ENCODE measurements around the gene TSHZ3.
A peak's percentile ranks its signal among the peaks of the same experiment; 100 is the strongest.

Gene TSHZ3

DNA sequence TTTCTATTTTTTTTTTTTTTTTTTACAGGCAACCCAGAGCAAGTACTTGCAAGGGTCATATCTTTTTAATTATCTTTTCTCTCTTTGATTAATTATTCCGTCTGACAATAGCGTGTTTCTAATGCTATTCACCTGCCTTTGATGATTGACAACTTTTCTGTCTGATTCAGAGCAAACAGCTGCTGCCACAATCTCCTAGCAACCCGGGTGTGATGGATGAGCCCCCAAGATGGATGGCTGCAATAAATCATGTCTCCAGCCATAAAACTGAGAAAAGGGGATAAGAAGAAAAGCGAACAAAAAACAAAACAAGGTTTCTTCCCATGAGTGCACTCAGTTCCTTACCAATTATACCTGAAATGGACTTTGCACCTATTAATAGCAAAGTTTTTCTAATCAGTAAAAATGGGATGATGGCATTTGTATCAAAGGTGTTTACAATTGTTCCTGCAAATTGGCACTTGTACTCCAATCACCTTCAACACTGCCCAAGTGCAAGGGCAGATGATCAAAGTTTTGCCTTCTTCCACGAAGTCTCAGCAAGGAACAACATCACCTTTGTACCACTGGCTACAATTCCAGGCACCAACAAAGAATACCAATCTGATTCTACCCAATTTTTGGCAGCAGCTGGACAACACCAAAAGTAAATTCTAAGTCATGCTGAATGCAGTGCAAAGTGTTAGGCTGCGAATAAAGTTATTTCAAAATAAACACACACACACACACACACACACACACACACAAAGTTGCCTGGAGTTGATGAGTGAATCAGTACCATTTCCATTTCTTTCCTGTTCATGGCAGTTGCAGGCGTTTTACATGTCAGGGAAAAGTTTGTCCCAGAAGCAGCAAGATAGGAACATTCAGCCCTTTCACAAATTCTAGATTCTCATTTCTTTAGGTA lies 12.0 kb downstream of the TSHZ3 start:
- DNase-seq (ENCODE audit: low read depth): no peak

DNA sequence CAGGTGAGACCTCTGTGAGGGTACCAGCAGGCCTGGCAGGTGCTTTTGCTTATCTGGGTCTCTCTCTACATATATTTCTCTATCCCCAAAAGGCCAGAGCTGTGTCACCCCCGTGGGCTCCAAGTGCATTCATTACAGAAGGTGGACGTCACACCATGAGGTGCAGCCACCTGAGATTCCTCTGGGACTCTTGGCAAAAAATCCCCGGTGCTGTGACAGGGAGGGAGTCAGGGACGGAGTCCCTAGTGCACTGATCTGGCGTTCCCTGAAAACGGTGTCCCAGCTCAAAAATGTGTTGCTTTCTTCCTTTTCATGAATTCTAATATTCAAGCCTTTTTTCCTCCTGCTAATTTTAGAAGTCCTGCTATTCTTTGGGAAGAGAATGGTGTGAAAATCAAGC lies 13.5 kb downstream of the TSHZ3 start:
- no peak for DNase-seq (ENCODE audit: low read depth)

DNA sequence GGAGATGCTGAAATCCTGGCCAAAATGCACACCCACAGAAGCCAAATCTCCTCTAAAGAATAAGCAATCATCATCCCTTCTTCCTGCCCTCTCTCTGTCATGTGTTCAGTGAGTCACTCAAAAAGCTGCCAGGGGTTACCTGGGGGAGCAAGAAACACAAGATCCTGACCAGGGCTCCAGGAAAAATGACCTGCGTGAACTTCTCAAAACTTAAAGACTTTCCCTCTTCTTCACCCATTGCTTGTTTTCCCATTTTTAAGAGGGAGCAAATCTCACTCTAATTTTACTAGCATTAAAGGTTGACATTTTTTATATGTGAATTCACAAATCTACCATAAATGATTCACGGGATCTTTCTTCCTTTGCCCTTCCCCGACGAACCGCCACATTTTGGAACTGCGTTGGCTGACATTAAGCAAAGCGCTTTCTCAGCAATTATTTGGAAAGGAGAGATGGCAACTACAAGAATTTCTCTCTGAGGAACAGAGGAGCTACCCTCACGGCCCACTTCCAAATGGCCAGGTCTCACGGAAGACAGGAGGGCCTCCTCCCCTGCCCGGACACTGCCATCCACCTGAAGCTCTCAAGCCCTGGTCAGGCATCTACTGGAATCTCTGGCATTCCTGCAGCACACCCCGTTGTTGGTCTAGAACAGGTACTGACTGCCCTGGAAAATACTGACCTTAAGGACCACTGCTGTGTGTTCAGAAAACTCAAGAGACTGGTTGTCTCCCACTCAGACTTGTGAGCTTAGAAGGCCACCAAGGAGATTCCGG lies 14.2 kb downstream of the TSHZ3 start:
- no peak for DNase-seq (ENCODE audit: low read depth)

DNA sequence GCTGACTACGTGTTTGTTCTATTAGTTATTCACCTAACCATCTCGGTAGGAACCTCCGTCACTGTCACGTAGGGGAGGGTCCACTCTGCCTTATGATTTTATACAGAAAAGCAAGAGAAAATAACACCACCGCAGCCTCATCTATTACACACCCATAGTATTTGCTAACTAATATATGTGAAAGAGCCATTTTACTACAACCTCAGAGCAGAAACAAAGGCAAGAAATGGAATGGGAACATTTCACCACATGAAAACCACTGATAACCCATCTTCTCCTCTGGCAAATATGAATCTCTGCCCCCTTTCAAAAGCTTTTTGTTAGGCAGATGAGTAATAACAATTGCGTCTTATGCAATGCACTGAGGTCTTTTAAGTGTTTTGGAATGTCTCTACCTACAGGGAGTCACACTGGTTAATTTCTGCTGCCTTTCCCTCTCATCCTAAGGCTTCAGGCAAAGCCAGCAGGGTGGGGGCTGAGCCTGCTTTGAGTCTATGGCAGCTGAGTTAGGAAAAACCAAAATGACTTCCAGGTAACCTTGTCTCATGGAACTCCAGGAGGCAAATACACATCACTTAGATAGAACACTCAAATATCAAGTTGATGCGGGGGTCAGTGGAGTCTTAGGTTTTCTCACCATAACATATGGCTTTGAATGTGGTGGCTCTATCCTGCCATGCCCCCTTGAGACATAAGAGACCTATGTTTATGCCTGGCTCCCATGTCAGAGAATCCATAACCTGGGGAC lies 15.0 kb downstream of the TSHZ3 start:
- peak; percentile 67 for DNase-seq (ENCODE audit: low read depth)

DNA sequence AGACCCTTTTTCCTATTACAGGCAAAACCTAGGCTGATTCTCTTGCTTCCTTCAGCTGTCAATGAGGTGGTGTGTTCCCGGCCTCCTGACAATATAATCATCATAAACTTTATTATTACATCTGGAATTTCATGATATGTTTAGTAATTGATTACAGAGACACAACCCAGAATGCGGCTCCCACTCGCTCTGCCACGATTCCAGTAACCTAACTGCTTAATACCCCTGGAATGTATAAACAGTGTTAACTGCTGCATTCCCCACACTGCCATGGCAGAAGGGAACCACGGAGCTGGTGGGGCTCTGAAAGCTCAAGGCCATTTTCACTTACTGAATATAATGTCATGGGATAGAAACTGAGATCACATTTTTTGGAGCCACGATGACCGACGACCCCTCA lies 17.1 kb downstream of the TSHZ3 start:
- no peak for DNase-seq (ENCODE audit: low read depth)

DNA sequence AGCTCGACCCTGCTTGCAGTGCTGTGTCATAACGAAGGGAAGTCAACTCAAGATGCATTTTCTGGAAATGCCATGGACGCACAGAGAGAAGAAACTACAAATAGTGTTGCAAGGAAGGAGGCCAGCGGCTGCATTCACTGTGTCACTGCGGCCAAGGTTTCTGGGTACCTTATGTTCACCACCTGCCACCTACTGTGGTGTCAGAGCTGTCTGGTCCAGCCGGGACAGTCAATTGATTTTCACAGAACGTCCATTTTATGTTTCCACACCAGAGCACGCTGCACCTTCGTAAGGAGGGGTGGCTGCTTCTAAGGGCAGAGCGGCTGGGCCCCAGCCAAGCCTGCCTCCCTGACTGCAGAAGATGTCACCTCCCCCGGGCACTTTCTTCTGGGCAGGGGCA lies 17.7 kb downstream of the TSHZ3 start:
- DNase-seq (ENCODE audit: low read depth): no peak

DNA sequence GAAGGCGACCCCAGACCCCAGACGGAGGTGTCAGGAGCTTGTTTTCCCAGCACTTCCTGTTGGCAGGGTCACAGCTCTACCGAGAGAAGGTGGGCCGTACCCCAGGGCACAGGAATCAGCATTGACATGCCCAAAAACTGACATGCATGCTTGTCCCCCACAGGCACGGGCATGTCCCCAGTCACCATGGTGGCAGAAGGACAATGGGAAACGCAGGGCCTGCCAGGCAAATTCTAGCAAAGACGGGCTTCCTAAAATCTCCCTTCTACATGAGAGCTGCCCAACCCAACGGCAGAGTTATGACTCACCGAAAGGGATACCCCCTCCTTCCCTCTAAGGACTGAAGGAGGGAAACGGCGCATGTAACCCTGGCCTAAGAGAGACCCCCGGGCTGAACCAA lies 18.5 kb downstream of the TSHZ3 start:
- DNase-seq (ENCODE audit: low read depth): no peak

DNA sequence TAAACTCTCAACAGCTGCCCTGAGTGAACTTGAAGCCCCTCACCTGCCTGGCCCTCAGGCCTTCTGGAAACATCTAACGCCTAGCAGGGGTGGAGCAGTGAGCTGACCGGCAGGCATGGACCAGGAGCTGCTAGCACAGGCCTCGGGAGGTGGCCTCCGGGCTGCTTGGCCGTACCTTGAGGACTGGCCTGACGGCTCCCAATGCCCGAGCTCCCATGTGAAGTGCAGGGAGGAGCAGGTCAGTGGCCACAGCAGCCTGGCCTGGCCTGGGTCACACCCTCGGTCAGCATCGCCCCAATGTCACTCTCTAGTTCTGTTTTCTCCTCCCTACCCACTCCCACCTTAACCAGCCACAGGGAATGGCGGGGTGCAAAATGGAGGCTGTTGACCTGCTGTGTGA lies 19.0 kb downstream of the TSHZ3 start:
- DNase-seq (ENCODE audit: low read depth): no peak

DNA sequence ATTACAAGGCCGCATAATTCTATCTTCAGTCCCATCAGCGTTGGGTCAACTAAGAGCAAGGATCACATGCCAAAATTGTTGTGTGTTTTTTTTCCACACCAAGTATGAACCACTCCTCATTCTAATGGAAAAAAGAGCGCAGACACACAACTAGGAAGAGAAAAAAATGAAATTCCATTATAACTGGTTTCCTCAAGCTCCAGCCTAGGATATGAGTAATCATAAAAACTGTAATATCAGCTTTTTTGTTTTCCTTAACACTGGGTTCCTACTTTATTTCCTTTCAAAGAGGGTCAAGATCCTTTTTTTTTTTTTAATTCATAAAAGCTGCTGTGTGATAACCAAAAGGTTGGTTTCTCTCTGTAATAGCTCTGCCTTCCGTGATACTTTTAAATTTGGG lies 19.4 kb downstream of the TSHZ3 start:
- no peak for DNase-seq (ENCODE audit: low read depth)

DNA sequence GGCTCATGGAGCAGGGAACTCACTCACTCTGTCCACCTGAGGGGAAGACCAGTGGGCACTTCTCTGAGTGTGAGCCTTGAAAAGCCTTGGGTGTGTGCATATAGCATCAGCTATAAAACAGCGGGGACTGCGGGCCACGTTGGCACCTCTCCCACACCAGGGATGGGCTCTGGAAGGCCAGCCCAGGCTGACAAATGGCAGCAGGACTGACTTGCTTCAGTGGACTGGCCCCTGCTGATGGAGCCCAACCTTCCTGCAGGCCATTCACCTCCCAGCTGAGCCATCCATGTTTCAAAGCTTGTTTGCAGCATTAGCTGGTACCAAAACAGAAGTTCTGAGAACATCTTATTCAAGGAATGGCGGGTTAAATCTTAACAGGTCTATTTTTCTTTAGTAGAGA lies 21.0 kb downstream of the TSHZ3 start:
- no peak for DNase-seq (ENCODE audit: low read depth)

DNA sequence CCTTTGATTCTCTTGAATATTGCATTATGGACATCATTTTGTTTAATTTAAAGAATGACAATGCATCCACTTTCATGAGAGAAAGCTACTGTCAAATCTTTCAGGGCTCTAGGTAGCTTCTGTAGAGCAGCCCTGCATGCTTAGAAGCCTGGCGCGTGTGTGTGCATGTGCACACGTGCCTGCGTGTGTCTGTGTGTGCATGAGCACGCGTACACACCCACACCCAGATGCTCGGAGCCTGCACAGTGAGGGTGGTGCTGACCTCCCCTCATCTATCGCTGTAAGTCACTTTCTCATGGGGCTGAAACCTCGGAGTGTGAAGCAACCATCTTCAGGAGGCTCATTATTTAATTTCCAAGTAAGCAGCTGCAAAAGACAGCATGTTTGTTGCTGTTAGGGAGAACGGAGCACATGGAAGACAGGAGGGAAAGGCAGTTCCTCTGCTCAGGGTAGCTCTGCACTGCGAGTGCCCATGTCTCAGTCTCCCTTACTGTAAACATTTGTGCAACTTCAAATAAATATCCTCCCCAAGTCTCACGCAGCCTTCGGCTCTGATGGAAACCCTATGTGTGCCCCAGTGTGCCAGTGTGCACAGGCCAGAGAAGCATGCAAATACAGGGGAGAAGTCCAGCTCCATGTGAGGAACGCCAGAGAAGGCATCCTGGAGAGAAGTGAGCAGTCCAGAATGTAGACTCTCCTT lies 22.8 kb downstream of the TSHZ3 start:
- DNase-seq (ENCODE audit: low read depth): no peak

DNA sequence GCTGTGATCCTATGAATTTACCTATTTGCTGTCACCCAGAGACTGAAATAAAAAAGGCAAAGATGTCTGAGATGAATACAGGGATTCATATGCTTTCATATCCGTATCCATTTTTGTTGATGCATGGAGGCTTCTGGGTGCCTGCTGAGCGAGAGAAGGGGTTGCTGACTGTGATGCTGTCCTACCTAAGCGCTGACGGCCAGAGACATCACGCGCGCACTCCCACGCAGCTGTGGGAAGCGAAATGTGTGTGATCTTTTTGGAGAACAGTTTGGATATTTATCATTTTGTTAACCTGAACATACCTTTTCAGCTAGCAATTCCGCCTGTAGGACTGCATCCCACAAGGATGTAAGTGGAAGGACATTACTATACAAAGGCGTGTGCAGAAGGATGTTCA lies 23.9 kb downstream of the TSHZ3 start:
- no peak for DNase-seq (ENCODE audit: low read depth)

DNA sequence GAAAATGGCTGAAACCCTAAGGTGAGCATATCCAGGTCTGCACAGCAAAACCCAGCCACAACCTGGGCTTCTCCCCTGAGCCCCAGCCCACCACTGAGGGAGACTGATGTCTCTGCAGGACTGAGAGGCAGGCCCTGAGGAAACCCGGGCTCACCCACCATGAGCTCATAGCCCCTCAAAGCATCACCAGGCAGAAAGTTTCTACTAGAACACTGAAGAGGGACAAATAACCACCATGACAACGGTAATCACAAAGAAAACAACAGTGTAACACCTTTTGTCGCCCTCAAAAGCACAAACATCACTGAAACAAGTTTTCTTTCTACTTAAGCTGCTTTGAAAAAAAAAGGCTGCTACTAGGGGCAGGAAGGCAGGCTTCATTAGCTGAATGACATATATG lies 29.8 kb downstream of the TSHZ3 start:
- DNase-seq (ENCODE audit: low read depth): no peak

DNA sequence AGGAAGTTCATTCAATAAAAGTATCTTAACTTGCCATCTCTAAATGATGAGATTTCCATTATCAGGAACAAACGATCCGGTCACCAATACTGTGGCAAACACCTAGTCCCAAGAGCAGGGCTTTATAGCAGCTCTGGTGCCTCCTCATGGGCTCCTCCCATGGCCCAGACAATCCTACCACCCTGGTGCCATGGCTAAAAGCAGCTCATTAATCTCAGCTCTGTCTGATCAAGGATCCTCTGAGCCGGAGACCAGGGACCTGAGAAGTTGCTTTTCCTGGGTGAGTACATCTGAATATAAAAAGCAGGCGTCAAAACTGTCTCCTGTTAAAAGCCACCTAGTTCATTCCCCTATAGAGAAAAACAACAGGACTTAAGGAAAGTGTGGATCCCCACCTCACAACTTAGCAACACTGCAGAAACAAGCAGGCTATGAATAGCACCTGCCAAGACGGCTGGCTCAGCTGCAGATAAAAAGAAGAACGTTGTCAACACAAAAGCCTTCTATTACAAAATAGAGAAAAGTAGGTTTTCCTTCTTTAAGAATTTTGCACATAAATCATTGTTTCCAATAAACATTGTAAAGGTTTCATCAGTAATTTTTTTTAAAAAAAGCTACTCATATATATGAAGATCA lies 30.3 kb downstream of the TSHZ3 start:
- DNase-seq (ENCODE audit: low read depth): no peak

DNA sequence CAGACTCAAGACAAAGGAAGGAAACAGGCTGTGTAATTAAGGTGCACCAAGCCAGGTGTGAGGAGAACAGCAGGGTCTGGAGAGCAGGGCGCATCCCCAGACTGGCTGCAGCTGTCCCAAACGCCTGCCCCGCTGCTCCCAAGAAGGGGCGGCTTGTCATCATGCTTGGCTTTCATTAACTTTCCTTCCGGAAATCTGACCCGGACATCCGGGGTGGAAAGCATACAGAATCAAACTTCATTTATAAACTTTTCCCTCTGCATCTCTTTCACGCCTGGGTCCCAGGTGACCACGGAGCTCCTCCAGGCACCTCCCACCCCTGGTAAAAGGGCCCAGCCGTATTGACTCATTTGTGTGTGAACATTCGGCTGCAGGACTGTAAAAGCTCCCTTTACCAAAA lies 31.7 kb downstream of the TSHZ3 start:
- no peak for DNase-seq (ENCODE audit: low read depth)

DNA sequence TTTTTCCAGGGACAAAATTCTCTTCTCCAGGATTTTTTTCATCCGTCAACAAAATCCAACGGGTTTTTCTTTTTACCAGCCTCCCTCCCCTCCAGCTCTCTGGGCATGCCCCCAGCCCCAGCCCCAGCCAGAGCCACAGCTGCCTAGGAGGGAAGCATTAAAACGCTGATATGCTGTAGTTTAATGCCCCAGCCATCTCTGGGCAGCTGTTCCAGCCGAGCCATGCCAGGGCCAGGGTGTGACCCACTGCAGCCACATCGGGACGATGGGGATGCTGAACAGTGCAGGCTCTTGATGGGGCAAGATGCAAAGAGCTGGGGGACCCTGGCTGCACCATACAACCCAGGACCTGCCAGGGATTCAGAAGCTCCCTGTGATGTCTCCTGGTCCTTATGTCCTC lies 32.1 kb downstream of the TSHZ3 start:
- DNase-seq (ENCODE audit: low read depth): no peak

DNA sequence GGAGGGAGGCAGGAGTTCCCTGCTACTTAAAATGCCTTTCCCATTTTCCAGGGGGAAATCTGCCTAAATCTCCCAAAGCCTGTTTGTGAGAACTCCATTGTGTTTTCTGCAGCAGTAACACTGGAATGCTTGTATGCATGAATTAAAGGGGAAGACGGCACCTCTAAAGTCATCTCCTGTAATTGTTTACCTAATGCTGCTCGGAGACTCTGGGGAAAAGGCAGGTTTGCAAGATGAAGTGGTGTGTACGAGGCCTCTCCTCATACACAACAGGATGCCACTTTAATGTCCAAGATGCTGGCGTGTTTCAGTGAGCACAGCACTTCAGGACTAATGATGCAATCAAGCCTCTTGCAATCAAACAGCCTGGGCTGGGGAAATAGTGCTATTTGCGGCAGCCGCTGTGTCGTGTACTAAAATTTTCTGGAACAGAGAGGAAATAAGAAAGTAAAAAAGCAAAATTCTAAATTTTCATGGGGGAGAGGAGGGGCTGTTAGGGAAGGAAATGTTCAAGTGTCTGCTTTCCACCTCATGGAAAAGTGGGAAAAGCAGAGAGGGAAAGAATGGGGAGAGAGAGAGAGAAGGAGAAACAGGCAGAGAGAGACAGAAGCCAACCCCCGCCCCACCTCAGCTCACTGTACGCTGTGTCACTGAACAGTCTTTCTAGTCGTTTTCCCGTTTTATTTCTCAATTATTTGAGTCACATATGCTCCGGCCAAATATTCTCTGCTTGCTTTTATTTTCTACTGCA lies 32.9 kb downstream of the TSHZ3 start:
- no peak for DNase-seq (ENCODE audit: low read depth)

DNA sequence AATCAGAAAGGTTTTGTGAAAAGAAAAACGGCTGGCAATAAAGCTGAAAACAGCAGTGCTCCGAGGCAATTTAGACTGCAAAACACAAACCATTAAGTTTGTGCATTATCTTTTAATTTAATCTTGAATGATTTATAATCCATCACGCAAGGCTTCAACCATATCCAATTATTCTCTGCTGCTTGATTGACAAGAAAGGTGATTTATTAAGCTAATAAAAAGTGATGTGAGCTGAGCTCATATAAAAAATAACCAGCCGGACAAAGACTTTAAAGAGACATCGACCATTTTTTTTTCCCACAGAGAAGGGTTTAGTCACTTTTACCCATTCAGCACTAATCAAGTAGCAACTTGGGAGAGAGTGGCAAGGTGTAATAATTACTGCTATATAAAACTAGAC lies 33.6 kb downstream of the TSHZ3 start:
- no peak for DNase-seq (ENCODE audit: low read depth)

DNA sequence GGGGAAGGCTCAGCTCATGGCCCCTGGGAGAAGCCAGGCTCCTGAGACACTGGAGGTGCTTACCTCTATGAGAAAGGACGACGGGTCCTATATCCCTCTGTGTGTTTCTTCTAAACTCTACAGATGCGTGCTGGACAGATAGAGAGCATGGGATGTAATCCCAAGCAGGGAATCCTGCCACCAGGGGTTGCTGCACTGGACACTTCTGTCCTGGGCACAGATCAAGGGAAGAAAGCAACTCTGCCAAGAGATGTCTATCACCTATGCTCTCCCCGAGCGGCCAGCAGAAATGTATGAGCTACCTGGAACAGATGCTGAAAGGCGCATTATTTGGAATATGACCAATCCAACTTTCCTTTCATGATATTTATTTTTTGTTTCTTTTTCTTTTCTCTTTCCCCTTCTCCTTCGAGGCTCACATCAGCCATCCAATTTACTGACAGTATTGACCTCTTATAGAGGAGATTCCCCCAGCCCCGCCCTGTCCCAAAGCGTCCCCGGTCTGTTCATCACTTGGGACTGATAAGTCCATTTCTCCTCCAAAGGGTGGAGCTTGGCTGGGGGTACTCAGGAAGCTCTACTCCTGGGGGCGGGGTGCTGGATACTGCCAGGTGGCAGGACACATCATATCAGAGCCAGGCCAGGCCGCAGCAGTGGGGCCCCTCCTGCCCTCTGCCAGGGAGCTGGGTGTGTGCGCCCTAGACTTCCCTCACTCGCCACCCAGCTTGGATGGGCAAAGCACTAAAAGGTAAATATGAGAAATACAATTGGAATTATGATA lies 34.2 kb downstream of the TSHZ3 start:
- DNase-seq (ENCODE audit: low read depth): no peak

DNA sequence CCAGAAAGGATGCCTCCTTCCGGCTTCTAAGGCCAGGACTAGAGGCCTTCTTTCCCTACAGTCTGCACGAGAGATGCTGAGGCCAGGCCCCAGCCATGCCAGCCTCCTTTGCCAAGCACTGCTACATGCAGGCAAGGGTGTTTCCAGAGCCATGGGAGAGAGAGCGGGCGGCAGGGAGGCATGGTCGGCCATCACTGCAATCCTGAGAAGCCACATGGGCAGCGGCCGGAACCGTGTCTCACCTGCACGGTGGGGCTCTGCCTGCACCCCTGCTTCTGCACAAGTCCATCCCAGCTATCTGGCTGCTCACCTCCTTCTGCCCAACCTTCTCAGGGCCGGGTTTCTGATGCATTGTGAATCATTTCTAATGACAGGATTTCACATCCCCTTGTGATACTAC lies 35.1 kb downstream of the TSHZ3 start:
- DNase-seq (ENCODE audit: low read depth): no peak
